ENCODE results near the gene USP48. TPM values are rescaled to one million over a fixed set of nuclear protein-coding genes. Genes with fewer than 3 reads are reported as not detected.

USP48 gene
- total RNA-seq, 1 experiment from 2014 or later, result 84.8 TPM

- H2AK5ac ChIP-seq (ENCODE audit: insufficient read length, low read length), result no peak overlapping the region
- H3K9me3 ChIP-seq (ENCODE audit: control insufficient read depth, low read depth, low read length), result no peaks in the 10 kb centered on the region
- Mint-ChIP-seq H3K9me3 (no peaks in the 10 kb centered on the region), H3K27me3 (ENCODE audit: low read depth) (peaks cover 1% of the 10 kb centered on the region; the same call in 1 of the 2 replicates), H3K4me1 (0 out of 4 replicates have a peak, but pooled peaks cover 2 to 9% of the 10 kb centered on the region in 2 experiments), H3K36me3 (ENCODE audit: insufficient read depth in 1 of 3, low read depth in 3 of 3) (peaks cover 7 to 57% (median 43%) of the 10 kb centered on the region in 3 experiments; a peak in 6 of 7 replicates), H3K27ac (no peak overlapping the region), H3K4me3 (no peak overlapping the region)
- TF ChIP-seq, protein P1, sequence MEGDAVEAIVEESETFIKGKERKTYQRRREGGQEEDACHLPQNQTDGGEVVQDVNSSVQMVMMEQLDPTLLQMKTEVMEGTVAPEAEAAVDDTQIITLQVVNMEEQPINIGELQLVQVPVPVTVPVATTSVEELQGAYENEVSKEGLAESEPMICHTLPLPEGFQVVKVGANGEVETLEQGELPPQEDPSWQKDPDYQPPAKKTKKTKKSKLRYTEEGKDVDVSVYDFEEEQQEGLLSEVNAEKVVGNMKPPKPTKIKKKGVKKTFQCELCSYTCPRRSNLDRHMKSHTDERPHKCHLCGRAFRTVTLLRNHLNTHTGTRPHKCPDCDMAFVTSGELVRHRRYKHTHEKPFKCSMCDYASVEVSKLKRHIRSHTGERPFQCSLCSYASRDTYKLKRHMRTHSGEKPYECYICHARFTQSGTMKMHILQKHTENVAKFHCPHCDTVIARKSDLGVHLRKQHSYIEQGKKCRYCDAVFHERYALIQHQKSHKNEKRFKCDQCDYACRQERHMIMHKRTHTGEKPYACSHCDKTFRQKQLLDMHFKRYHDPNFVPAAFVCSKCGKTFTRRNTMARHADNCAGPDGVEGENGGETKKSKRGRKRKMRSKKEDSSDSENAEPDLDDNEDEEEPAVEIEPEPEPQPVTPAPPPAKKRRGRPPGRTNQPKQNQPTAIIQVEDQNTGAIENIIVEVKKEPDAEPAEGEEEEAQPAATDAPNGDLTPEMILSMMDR (conservative IDR thresholded peaks at IDR 0.05), result no peak
- H3K4me2 ChIP-seq (ENCODE audit: insufficient read depth, insufficient read length, low read length), result no peak overlapping the region
- H2BK5ac ChIP-seq (ENCODE audit: insufficient read length, low read length), result no peak overlapping the region
- H3K4me1 ChIP-seq (ENCODE audit: insufficient read depth, low read length), result no peaks in the 10 kb centered on the region
- H3K14ac ChIP-seq (ENCODE audit: insufficient read depth, low read length), result no peak overlapping the region
- DNase-seq, result no peak
- no peak overlapping the region for H4K91ac ChIP-seq (ENCODE audit: insufficient read length, low read depth, low read length)
- no peak overlapping the region for H4K8ac ChIP-seq (replicated peaks; ENCODE audit: insufficient read length, low read depth, low read length)
- no peak overlapping the region for H3K9ac ChIP-seq (ENCODE audit: extremely low read depth, insufficient read length, low read length)
- no peaks in the 10 kb centered on the region for H3K79me2 ChIP-seq (ENCODE audit: insufficient read depth, low read length)
- no peak overlapping the region for H3K27ac ChIP-seq (ENCODE audit: insufficient read length, low read depth, low read length)
- H2AFZ ChIP-seq (ENCODE audit: low read length), result no peak overlapping the region
- no peak overlapping the region for H2BK120ac ChIP-seq (ENCODE audit: low read depth, low read length, poor library complexity, severe bottlenecking)
- H3K23ac ChIP-seq (ENCODE audit: insufficient read length, low read depth, low read length), result no peak overlapping the region
- H3K23me2 ChIP-seq (ENCODE audit: insufficient read length, low read depth, low read length, poor library complexity, severe bottlenecking), result no peaks in the 10 kb centered on the region
- no CpG with 5 or more reads among the region's 1 CpG for WGBS (ENCODE audit: extremely low coverage, insufficient read length, low lambda C conversion rate)
- H2BK15ac ChIP-seq (ENCODE audit: low read depth, low read length), result no peak overlapping the region
- H3K18ac ChIP-seq (ENCODE audit: insufficient read length, low read depth, low read length), result no peak overlapping the region
- no peak overlapping the region for H4K5ac ChIP-seq (ENCODE audit: insufficient read length, low read depth, low read length)
- H4K20me1 ChIP-seq (ENCODE audit: control insufficient read depth, insufficient read depth, insufficient read length), result no peaks in the 10 kb centered on the region
- H3K79me1 ChIP-seq (ENCODE audit: insufficient read depth, low read depth, low read length, poor library complexity, severe bottlenecking), result no peaks in the 10 kb centered on the region
- no peak overlapping the region for H3K4ac ChIP-seq (ENCODE audit: low read depth, low read length)
- no peak overlapping the region for H3K56ac ChIP-seq (ENCODE audit: insufficient read length, low read depth, low read length)
- H3K27me3 ChIP-seq (ENCODE audit: insufficient read depth, low read length), result no peaks in the 10 kb centered on the region
- H2BK12ac ChIP-seq (ENCODE audit: insufficient read length, low read depth, low read length), result no peak overlapping the region
- H3T11ph ChIP-seq (ENCODE audit: low read length), result no peak overlapping the region
- H2BK20ac ChIP-seq (ENCODE audit: low read depth, low read length, poor library complexity, severe bottlenecking), result no peak overlapping the region
These were observed 102.6 kb downstream of the USP48 start for GRCh38 chr1:21680381-21680780.
